Sigmoid colon (tissue), 7 donors: ENCODE measurements around the gene CAMTA1. TPM values are rescaled to one million over a fixed set of nuclear protein-coding genes. Genes with fewer than 3 reads are reported as not detected.
A peak's percentile ranks its signal among the peaks of the same experiment; 100 is the strongest.

Experiments used
- DNase-seq: peaks from one replicate; pipeline ENCODE4 v3.0.0-alpha.2; 2019
- H3K27ac ChIP-seq, 4 donors: fragments of 200-600 bp; sonication (generic); one replicate each; pipeline ENCODE4 v1.5.1; 2016 to 2019; ENCODE audit warnings: mild to moderate bottlenecking in 1 of 4
- H3K27me3 ChIP-seq, 3 donors: fragments of 200-600 bp; sonication (generic); one replicate each; pipeline ENCODE4 v1.5.1; 2019; ENCODE audit warnings: mild to moderate bottlenecking in 1 of 3
- H3K36me3 ChIP-seq, 4 donors: fragments of 200-600 bp; sonication (generic); one replicate each; pipeline ENCODE4 v1.5.1; 2016 to 2019
- H3K4me1 ChIP-seq, 4 donors: fragments of 200-600 bp; sonication (generic); one replicate each; pipeline ENCODE4 v1.5.1; 2017 to 2019
- H3K4me3 ChIP-seq, 4 donors: fragments of 200-600 bp; sonication (generic); one replicate each; pipeline ENCODE4 v1.5.1; 2017 to 2019; ENCODE audit warnings: mild to moderate bottlenecking in 2 of 4, moderate library complexity in 1 of 4
- H3K9me3 ChIP-seq, 4 donors: fragments of 200-600 bp in 3 of 4; sonication (generic) in 3 of 4; one replicate each; pipeline versions ENCODE4 v1.5.1 to v1.6.1; 2013 to 2019
- CTCF ChIP-seq, 4 experiments: fragments of 450-650 bp in 3 of 4; fragments of 200-600 bp in 1 of 4; IDR thresholded peaks; one replicate each; pipeline ENCODE4 v1.5.1; 2016 to 2019; ENCODE audit warnings: antibody characterized with exemption in 4 of 4, mild to moderate bottlenecking in 3 of 4, moderate library complexity in 2 of 4
- EP300 ChIP-seq, 4 donors: sonication (generic); formaldehyde crosslinking; IDR thresholded peaks; one replicate each; pipeline ENCODE4 v1.6.1; 2017; ENCODE audit warnings: antibody characterized with exemption in 4 of 4
- POLR2A ChIP-seq, 2 donors: fragments of 450-650 bp; IDR thresholded peaks; one replicate each; pipeline ENCODE4 v1.6.1; 2016; ENCODE audit warnings: antibody characterized with exemption in 2 of 2, mild to moderate bottlenecking in 2 of 2, moderate library complexity in 2 of 2
- POLR2AphosphoS5 ChIP-seq, 4 donors: sonication (generic); formaldehyde crosslinking; IDR thresholded peaks; one replicate each; pipeline ENCODE4 v1.6.1; 2017; ENCODE audit warnings: antibody characterized with exemption in 4 of 4
- WGBS, 2 donors: extraction: QIAGEN DNeasy Blood & Tissue Kit; methylation state at CpG; one replicate each; pipeline ENCODE4 v1.1.7; 2013; 5-methylcytosine and 5-hydroxymethylcytosine counted together
- intact Hi-C: fragments of 100-400 bp; cut with DNase I; formaldehyde crosslinking; loops from one replicate; pipeline ENCODE4 v1.15.1; 2023
- polyA plus RNA-seq, 3 donors: library from polyadenylated mRNA; stranded (reverse); fragments of 200-250 nt; gene quantifications; one replicate each; pipeline ENCODE4 v1.2.3, GENCODE V29; 2013
- total RNA-seq, 4 donors: library from RNA; depleted of rRNA; stranded (reverse); fragments of >200 nt; gene quantifications; one replicate each; pipeline ENCODE4 v1.1.0, GENCODE V29; 2016
- donor health status: healthy with polysubstance abuse.
- donor health status: Bipolar disorder and iron deficiency.
- donor health status: healthy.

CAMTA1 gene
- total and polyA plus RNA-seq, 7 donors = 97.9 to 196 (median 177) TPM

DNA sequence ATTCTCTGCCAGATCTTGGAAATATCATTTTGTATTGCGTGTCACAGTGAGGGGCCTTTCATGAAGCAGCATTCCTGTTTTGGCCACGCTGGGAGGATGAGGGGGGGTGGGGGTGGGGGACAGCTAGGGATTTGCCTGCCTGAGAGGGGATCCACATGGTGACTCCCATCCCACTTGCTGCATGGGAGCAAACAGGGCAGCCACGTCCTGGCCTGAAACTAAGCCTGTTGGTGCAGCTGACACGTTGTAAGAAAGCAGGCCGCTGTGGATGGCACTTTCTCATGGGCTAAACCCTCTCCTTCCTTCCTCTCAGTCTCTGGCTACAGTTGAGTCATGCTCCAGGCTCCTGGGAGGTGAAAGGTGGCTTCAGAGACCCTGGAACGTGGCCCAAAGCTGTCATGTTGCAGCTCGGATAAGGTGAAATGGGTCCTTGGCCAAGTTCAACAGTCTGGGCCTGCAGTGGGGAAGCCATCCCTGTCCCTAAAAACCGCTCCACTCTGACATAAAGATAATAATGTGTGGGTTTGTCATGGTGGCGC is 639.2 kb downstream of the CAMTA1 start:
- WGBS, 2 donors = 85 to 87% methylated on average over 9 of the region's 9 CpGs
- TF ChIP-seq CTCF (IDR thresholded peaks at IDR 0.05) = no peak
- no peak for TF ChIP-seq EP300 (IDR thresholded peaks at IDR 0.05)
- no peak for TF ChIP-seq POLR2AphosphoS5 (IDR thresholded peaks at IDR 0.05)
- TF ChIP-seq POLR2A (IDR thresholded peaks at IDR 0.05) = no peak
- H3K27me3 ChIP-seq = no peaks in the 10 kb centered on the region
- no peaks in the 10 kb centered on the region for H3K9me3 ChIP-seq
- no peaks in the 10 kb centered on the region for H3K36me3 ChIP-seq
- peak; percentile 42 for DNase-seq
- no peak overlapping the region for H3K4me3 ChIP-seq
- intact Hi-C loops = no loop called here
- H3K27ac ChIP-seq = no peak overlapping the region
- no peaks in the 10 kb centered on the region for H3K4me1 ChIP-seq

DNA sequence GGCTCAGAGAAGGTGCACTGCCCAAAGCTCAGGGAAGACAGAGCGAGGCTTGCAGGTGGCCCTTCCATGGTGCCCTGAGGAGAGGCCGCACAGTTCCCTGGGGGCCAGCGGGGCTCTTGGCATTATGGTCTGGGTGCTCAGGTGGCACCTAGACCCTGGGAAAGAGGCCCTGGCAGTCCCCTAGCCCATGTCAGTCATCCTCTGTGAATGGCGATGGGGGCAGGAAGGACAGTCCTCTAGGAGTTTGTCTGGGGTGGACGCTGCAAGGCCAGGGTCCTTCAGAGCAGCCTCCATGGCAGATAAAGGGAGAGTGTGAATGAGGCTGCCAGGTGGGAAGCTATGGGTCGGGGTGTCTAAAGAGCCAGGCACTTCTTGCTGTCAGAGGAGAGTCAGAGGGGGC is 640.0 kb downstream of the CAMTA1 start:
- TF ChIP-seq CTCF (IDR thresholded peaks at IDR 0.05) = no peak
- no peak for TF ChIP-seq EP300 (IDR thresholded peaks at IDR 0.05)
- no peak for TF ChIP-seq POLR2A (IDR thresholded peaks at IDR 0.05)
- TF ChIP-seq POLR2AphosphoS5 (IDR thresholded peaks at IDR 0.05) = no peak
- Histone ChIP-seq H3K9me3 (no peaks in the 10 kb centered on the region), H3K27me3 (no peaks in the 10 kb centered on the region), H3K4me1 (no peaks in the 10 kb centered on the region), H3K27ac (no peak overlapping the region), H3K36me3 (no peaks in the 10 kb centered on the region), H3K4me3 (no peak overlapping the region)
- 91% methylated on average over 6 of the region's 6 CpGs for WGBS, 2 donors
- intact Hi-C loops = no loop called here
- DNase-seq = peak; percentile 48

GRCh38 chr1:7425771-7426170 is 640.5 kb downstream of the CAMTA1 start:
- WGBS, 2 donors = 86 to 96% methylated on average over 3 of the region's 3 CpGs
- peak; percentile 25 for DNase-seq
- Histone ChIP-seq H3K4me1 (no peaks in the 10 kb centered on the region), H3K27ac (no peak overlapping the region), H3K27me3 (no peaks in the 10 kb centered on the region), H3K9me3 (no peaks in the 10 kb centered on the region), H3K4me3 (no peak overlapping the region), H3K36me3 (no peaks in the 10 kb centered on the region)
- no peak for TF ChIP-seq EP300 (IDR thresholded peaks at IDR 0.05)
- no peak for TF ChIP-seq POLR2A (IDR thresholded peaks at IDR 0.05)
- TF ChIP-seq POLR2AphosphoS5 (IDR thresholded peaks at IDR 0.05) = no peak
- no peak for TF ChIP-seq CTCF (IDR thresholded peaks at IDR 0.05)
- intact Hi-C loops = no loop called here

- no peak for TF ChIP-seq POLR2AphosphoS5 (IDR thresholded peaks at IDR 0.05)
- TF ChIP-seq POLR2A (IDR thresholded peaks at IDR 0.05) = no peak
- TF ChIP-seq CTCF (IDR thresholded peaks at IDR 0.05) = no peak
- TF ChIP-seq EP300 (IDR thresholded peaks at IDR 0.05) = no peak
- Histone ChIP-seq H3K36me3 (no peaks in the 10 kb centered on the region), H3K27me3 (no peaks in the 10 kb centered on the region), H3K9me3 (no peaks in the 10 kb centered on the region), H3K4me3 (no peak overlapping the region), H3K27ac (no peak overlapping the region), H3K4me1 (no peaks in the 10 kb centered on the region)
- no peak for DNase-seq
- WGBS, 2 donors = 78 to 85% methylated on average over 17 of the region's 17 CpGs
- intact Hi-C loops = no loop called here
These were observed 641.7 kb downstream of the CAMTA1 start for GRCh38 chr1:7426780-7427604.
